ENCODE data around the gene DPPA4.

Gene DPPA4

GRCh38 chr3:109339197-109339596 is 1.9 kb upstream of the DPPA4 start:
- DNase-seq (ENCODE audit: low spot score) = no peak
- Histone ChIP-seq H3K27ac (no peak overlapping the region), H3K4me3 (no peak overlapping the region)
- TF ChIP-seq CTCF (IDR thresholded peaks at IDR 0.05) = no peak

GRCh38 chr3:109338322-109338721 is 976 bp upstream of the DPPA4 start:
- H3K4me3 ChIP-seq = no peak overlapping the region
- TF ChIP-seq CTCF (IDR thresholded peaks at IDR 0.05) = no peak
- DNase-seq (ENCODE audit: low spot score) = no peak
- no peak overlapping the region for H3K27ac ChIP-seq

- H3K4me3 ChIP-seq = peak overlapping the region; percentile 57
- no peak for DNase-seq (ENCODE audit: low spot score)
- H3K27ac ChIP-seq = no peak overlapping the region
- no peak for TF ChIP-seq CTCF (IDR thresholded peaks at IDR 0.05)
Measured at GRCh38 chr3:109336291-109336861, 970 bp downstream of the DPPA4 start.

GRCh38 chr3:109334572-109334971 is 2.8 kb downstream of the DPPA4 start:
- no peak overlapping the region for H3K27ac ChIP-seq
- no peak for TF ChIP-seq CTCF (IDR thresholded peaks at IDR 0.05)
- H3K4me3 ChIP-seq = no peak overlapping the region
- no peak for DNase-seq (ENCODE audit: low spot score)

- Histone ChIP-seq H3K4me3 (no peak overlapping the region), H3K27ac (no peak overlapping the region)
- no peak for TF ChIP-seq CTCF (IDR thresholded peaks at IDR 0.05)
- DNase-seq (ENCODE audit: low spot score) = no peak
Measured at GRCh38 chr3:109331692-109332091, 5.7 kb downstream of the DPPA4 start.

- DNase-seq (ENCODE audit: low spot score) = no peak
- TF ChIP-seq CTCF (IDR thresholded peaks at IDR 0.05) = no peak
- H3K27ac ChIP-seq = no peak overlapping the region
- no peak overlapping the region for H3K4me3 ChIP-seq
Measured at GRCh38 chr3:109330405-109330804, 6.9 kb downstream of the DPPA4 start.

- H3K27ac ChIP-seq = no peak overlapping the region
- TF ChIP-seq CTCF (IDR thresholded peaks at IDR 0.05) = no peak
- DNase-seq (ENCODE audit: low spot score) = no peak
Measured at GRCh38 chr3:109328202-109328601, 9.1 kb downstream of the DPPA4 start.

More at GRCh38 chr3:109328202-109328601, 9.1 kb downstream of the DPPA4 start:
- H3K4me3 ChIP-seq = no peak overlapping the region

Measured in coronary artery (tissue), 2 donors.